Dermis blood vessel endothelial cell (primary cell): ENCODE results near the gene EPHA6. TPM values are rescaled to one million over a fixed set of nuclear protein-coding genes. Genes with fewer than 3 reads are reported as not detected.

ENCODE experiments used
- DNase-seq: peaks from one replicate; pipeline ENCODE4 v3.0.0; 2010
- total RNA-seq: library from RNA; depleted of rRNA; stranded (reverse); fragments of >200 nt; gene quantifications from 2 replicates; pipeline ENCODE4 v1.2.3, GENCODE V29; 2014

The EPHA6 gene
- under 0.01 TPM in 1 of 2 replicates, not detected in the other for total RNA-seq

- DNase-seq = peak; percentile 56
Measured at GRCh38 chr3:96813820-96814650, at the start of gene EPHA6. TSS of gene EPHA6 (plus strand) at chr3:96814594.

- DNase-seq = no peak
Measured at GRCh38 chr3:96776818-96777217, 37.6 kb upstream of the EPHA6 start.

- no peak for DNase-seq
Measured at GRCh38 chr3:96779810-96780209, 34.6 kb upstream of the EPHA6 start.

DNA sequence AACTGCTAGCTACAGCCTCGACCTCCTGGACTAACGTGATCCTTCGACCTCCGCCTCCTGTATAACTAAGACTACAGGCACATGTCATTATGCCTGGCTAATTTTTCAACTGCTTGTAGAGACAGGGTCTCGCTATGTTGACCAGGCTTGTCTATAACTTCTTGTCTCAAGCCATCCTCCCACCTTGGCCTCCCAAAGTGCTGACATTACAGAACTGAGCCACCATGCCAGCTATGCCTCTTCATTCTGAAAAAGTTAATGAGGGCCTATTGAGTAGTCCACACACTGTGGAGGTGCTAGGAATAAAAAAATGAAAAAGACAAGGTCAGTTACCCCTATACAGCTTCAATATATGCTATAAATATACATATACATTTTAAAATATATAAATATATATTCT lies 18.3 kb upstream of the EPHA6 start:
- DNase-seq = no peak

DNA sequence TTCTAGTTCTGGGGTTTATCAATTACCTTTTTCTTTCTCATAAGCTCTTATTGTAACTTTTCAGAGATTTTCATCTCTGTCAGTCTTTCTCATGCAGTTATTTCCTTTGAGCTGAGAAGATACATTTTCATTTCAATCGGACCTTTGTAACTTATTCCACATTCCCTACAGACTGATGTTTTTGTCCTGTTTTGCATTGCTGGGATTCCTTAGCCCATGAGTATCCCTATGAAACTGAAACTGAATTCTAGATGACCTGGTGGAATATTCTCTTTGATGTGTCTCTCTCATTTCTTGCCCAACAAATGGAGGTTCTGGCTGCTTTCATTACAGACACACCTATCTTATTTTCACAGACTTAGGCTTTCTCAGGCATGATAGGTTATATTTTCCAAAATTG lies 10.5 kb upstream of the EPHA6 start:
- DNase-seq = no peak

DNA sequence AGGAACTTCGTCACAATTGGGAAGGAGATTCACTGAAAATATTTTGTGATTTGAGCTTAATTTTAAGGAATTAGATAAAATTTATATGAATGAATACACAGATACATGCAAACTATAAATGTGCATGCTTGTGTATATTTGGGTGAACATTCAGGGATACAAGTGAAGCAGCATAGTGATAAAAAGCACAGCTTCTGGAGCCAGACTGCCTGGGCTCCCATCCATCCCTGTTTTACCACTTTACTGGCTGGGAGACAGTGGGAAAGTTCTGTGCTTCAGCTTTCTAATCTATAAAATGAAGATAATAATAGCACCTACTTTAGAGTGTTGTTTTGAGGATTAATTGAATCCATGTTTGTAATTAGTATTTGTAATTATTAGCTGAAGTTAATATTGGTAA lies 8.1 kb upstream of the EPHA6 start:
- DNase-seq = no peak

DNA sequence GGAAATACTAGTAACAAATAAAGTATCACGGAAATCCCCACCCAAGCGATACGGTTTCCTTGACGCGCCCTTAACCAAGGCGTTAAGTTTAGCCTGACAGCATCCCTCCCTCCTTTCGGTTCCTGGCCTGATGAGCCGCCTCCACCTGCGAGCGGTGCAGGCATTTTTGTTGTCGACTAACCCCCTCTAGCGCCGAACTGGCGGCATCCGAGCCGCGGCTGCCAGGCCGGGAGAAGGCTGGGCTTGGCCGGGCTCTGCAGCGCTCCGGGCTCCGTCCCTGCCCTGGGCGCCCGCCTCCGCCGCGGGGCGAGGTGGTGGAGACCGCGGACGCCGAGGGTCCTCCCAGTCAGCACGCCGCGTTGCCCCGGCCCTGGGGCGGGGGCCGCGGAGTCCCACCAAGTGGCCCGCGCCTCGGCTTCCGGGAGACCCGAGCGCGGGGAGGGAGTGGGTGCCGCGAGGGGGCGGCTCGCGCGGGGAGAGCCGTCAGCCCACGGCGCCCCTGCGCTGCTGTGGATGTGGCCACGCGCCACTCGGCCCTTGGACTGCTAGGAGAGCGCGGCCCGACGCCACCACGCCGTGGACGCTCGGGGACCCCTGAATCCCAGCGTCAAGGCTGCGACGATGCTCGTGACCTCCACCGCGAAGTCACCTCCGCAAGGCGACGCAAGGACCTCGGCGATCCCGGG lies 1.1 kb upstream of the EPHA6 start:
- DNase-seq = peak; percentile 75

GRCh38 chr3:96814651-96815567 lies 515 bp downstream of the EPHA6 start:
- no peak for DNase-seq

DNA sequence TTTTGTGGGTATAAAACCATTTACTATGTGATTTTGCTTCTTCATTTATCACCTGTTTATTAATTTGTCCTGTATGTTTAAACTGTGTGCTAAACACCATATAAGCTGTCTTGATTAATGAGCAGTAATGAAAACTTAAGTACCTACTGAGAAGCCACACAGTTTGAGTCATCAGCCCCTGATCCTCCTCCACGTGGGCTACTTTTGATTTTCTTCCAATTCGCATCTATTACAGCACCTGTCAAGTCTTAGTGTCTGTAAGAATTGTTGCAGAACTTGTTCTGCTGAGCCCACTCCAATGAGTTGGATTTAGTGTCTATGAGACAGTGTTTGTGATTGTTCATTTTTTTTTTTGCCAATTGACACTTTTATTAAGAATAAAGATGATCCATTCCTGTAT lies 16.8 kb downstream of the EPHA6 start:
- DNase-seq = no peak

DNA sequence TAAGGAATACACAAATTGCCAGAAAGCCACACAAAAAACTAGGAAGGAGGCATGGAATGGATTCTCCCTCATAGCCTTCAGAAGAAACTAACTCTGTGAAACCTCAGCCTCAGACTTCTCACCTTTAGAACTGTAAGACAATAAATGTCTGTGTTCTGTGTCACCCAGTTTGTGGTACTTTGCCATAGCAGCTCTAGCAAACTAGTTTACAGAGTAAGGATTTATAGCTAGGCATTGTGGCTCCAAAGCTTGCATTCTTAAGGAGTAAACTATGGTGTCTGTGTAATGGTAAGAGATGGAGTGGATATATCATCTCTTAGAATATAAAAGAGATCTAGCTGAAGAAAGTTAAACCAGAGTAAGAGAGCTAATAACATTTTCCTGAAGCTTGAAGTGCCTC lies 18.9 kb downstream of the EPHA6 start:
- DNase-seq = no peak

- no peak for DNase-seq
Measured at GRCh38 chr3:96836153-96836915, 21.9 kb downstream of the EPHA6 start.

- no peak for DNase-seq
Measured at GRCh38 chr3:96843505-96844203, 29.3 kb downstream of the EPHA6 start.

DNA sequence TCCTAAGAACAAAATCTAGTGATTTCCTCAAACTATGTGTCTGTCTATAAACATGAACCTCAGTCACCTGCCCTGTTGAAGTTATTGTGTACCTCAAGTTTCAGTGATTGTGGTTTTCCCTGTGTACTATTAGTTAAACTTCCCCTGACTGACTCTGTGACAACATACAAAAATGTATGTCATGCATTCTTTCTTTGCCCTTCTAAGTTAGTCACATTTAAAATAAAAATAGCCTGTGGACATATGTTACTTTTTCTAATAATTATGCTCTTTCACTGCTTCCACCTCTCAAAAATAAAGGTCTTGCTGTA lies 29.8 kb downstream of the EPHA6 start:
- DNase-seq = no peak

DNA sequence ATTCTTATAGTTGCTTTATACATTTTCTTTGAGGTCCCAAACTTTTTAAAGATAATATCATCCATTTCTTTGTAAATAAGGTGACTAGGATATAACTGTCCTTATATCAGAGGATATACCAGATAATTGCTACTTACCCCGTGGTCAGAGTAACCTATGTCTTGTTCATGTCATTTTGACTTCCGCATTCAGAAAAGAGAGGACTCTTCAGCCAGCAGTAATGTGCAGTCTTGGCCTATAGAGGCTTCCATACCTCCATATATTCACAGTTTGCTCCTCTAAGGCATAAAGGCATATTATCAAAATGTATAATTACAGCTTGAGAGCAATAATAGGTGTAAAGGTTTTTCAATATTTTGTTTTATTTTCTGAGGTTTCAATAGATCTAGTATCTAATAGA lies 38.5 kb downstream of the EPHA6 start:
- DNase-seq = no peak

DNA sequence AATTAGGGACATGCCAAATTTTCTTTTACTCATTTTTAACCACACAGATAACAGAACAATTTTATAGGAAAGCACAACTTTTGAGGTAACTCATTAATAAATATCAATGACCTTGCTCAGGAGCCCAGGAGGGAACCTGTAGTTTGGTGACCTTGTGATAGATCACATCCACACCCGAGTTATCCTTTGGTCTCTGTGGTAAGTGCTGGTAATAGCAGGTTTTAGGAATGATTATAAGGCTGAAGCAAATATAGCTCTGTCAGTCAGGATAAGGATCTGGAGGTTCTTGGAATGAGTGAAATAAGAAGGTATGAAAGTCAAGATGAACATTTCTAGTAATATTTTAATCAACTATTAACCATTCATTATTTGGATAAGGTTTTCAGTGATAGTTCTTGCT lies 46.5 kb downstream of the EPHA6 start:
- DNase-seq = no peak

GRCh38 chr3:96863129-96863740 lies 48.8 kb downstream of the EPHA6 start:
- DNase-seq = peak; percentile 42

- no peak for DNase-seq
Measured at GRCh38 chr3:96865605-96866004, 51.2 kb downstream of the EPHA6 start.

GRCh38 chr3:96869316-96869715 lies 54.9 kb downstream of the EPHA6 start:
- no peak for DNase-seq

DNA sequence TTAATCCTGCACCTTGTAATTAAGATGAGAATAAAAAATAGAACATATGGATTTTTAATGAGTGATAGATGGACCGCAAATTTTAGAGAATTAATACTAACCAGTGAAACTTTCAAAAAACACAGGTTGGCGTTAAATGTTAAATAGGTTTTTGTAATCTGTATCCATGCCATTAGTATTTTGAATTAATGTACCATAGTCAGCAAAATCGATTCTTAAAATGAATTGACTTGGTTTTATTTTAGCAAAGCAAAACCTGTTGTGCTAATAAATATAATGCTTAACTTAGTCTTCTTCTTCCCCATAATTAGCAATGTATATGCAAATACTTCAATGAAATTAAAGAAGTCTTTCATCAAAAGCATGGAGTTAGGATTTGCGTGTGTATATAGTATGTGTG lies 63.1 kb downstream of the EPHA6 start:
- DNase-seq = no peak

DNA sequence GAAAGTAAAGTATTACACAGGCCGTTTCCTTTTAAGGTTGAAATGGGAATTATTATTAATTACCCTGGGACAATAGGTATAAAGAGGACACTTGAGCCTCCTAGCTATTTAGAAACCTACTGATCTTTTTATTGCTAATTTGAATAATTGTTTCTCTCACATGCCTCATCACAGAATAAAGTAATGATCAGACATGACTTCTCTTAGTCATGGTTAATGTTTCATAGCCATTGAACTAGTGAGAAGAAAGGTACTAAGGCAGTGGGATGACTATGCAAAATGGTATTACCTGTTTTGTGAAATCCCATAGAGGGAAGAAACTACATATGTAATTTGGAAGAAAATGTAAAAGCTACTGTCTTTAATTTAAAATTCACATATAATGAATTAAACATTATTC lies 85.6 kb downstream of the EPHA6 start:
- DNase-seq = no peak

GRCh38 chr3:96900566-96900965 lies 86.2 kb downstream of the EPHA6 start:
- DNase-seq = no peak
